ENCODE measurements around the gene CCNG2.

DNA sequence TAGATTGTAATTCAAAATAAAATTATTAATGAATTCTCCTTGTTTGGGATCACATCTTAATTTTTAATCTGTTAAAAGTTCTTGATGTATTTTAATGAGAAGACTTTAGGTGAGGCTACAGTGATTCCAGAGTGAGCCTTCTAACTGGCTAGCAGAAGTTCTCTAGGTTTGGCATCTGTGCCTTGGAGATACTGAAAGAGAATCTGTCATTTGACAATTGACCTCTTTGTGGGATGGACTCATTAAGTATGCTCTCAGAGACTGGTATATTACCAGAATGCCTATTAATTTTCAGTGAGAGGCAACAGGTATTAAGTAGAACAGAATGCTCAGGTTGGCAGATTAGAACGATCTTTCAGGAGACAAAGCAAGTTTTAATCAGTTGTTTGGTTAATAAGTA lies 10.2 kb downstream of the CCNG2 start:
- TF ChIP-seq GATA2 (IDR thresholded peaks at IDR 0.05; ENCODE audit: low read depth, low read length): no peak
- no peak for TF ChIP-seq GATA3 (IDR thresholded peaks at IDR 0.05; ENCODE audit: low read depth, low read length)

Data from SH-SY5Y (cell line).